Fibroblast of lung (primary cell): ENCODE measurements around the gene LDLRAD4.

Experiments
- EZH2 ChIP-seq: IDR thresholded peaks from 2 replicates; pipeline ENCODE4 v1.5.1; 2012; ENCODE audit warnings: low read length, control low read depth, mild to moderate bottlenecking; ENCODE audit errors: missing control alignments
- TF ChIP-seq, protein P1 (sequence below), 2 donors: IDR thresholded peaks in 1 of 2; conservative IDR thresholded peaks in 1 of 2; 1 replicate in 1 of 2; 2 replicates in 1 of 2; pipeline ENCODE4 v1.5.1; 2011 to 2012; ENCODE audit warnings: low read length in 2 of 2, control low read depth in 1 of 2, inconsistent platforms in 1 of 2, low read depth in 1 of 2, mild to moderate bottlenecking in 1 of 2

DNA sequence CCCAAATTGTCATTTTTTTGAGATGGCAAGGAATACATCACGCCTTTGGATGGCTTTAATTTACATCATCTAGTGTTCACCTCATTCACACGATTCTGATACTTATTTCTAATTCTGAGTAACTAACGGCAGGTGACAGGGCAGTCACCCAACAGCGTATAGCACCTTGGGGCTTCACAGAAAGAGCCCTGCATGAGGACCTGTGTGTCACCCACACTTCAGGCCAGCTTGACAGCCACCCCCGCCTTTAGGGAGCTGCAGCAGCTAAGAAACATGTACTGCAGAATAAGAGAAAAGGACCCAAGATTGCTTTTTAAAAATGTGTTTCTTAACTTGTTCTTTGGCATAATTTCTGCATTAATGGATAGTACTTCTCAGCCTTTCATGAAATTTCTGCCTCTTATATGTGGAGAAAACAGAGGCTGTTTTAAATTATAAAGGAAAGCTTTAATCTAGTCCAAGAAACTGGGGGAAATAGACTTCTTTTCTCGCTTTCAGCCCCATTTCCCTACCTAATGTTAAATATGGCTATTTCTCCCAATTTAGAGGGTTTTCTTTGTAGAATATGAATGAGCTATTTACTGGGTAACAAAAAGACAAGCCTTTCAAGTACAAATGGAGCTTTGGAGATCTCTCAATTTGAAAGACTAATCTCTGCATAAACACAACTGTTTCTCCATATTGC is 245.1 kb downstream of the LDLRAD4 start:
- TF ChIP-seq, protein P1, sequence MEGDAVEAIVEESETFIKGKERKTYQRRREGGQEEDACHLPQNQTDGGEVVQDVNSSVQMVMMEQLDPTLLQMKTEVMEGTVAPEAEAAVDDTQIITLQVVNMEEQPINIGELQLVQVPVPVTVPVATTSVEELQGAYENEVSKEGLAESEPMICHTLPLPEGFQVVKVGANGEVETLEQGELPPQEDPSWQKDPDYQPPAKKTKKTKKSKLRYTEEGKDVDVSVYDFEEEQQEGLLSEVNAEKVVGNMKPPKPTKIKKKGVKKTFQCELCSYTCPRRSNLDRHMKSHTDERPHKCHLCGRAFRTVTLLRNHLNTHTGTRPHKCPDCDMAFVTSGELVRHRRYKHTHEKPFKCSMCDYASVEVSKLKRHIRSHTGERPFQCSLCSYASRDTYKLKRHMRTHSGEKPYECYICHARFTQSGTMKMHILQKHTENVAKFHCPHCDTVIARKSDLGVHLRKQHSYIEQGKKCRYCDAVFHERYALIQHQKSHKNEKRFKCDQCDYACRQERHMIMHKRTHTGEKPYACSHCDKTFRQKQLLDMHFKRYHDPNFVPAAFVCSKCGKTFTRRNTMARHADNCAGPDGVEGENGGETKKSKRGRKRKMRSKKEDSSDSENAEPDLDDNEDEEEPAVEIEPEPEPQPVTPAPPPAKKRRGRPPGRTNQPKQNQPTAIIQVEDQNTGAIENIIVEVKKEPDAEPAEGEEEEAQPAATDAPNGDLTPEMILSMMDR (conservative IDR thresholded peaks at IDR 0.05 in 1 of 2, IDR thresholded peaks at IDR 0.05 in 1 of 2; ENCODE audit: low read depth in 1 of 2, low read length in 2 of 2), result no peak
- no peak for TF ChIP-seq EZH2
